ENCODE results near the gene SLC22A23.

The SLC22A23 gene

GRCh38 chr6:3451498-3451897 is 5.4 kb downstream of the SLC22A23 start:
- no peak overlapping the region for H3K4me2 ChIP-seq (ENCODE audit: low read depth, low read length)
- TF ChIP-seq EZH2 (optimal IDR thresholded peaks at IDR 0.05; ENCODE audit: low read depth, low read length) (no peak), EZH2phosphoT487 (IDR thresholded peaks at IDR 0.05; ENCODE audit: low read length) (no peak), CTCF (IDR thresholded peaks at IDR 0.05; ENCODE audit: low read length) (no peak)
- DNase-seq = no peak

GRCh38 chr6:3450888-3451287 is 6.0 kb downstream of the SLC22A23 start:
- peaks cover 5% of the 10 kb centered on the region; the same call in 1 of the 2 replicates for H3K4me1 ChIP-seq (ENCODE audit: low read length)
- no peaks in the 10 kb centered on the region for H3K79me2 ChIP-seq (ENCODE audit: low read length)
- H3K9ac ChIP-seq (ENCODE audit: low read length) = no peak overlapping the region
- peaks cover 5% of the 10 kb centered on the region; the same call in 1 of the 2 replicates for H3K27me3 ChIP-seq (replicated peaks; ENCODE audit: insufficient read depth, low read length)
- no peak overlapping the region for H3K27ac ChIP-seq (ENCODE audit: low read length)
- H3K36me3 ChIP-seq (replicated peaks; ENCODE audit: insufficient read depth, low read length) = no peaks in the 10 kb centered on the region
- H2AFZ ChIP-seq (ENCODE audit: low read length) = no peak overlapping the region
- no peaks in the 10 kb centered on the region for H4K20me1 ChIP-seq (ENCODE audit: insufficient read depth, low read length)
- no peak for DNase-seq
- H3F3A ChIP-seq (ENCODE audit: insufficient read depth, low read length) = no peaks in the 10 kb centered on the region
- H3K4me2 ChIP-seq (ENCODE audit: low read depth, low read length) = no peak overlapping the region
- H3K4me3 ChIP-seq (ENCODE audit: low read length) = no peak overlapping the region
- H3K9me2 ChIP-seq (replicated peaks; ENCODE audit: insufficient read depth, low read length) = no peaks in the 10 kb centered on the region
- no peak for TF ChIP-seq EZH2 (optimal IDR thresholded peaks at IDR 0.05; ENCODE audit: low read depth, low read length)
- no peak for TF ChIP-seq CTCF (IDR thresholded peaks at IDR 0.05; ENCODE audit: low read length)
- TF ChIP-seq EZH2phosphoT487 (IDR thresholded peaks at IDR 0.05; ENCODE audit: low read length) = no peak
- H3K9me3 ChIP-seq (replicated peaks; ENCODE audit: insufficient read depth, low read length) = no peaks in the 10 kb centered on the region

More at GRCh38 chr6:3451498-3451897, 5.4 kb downstream of the SLC22A23 start:
- H3K27ac ChIP-seq (ENCODE audit: low read length) = no peak overlapping the region
- no peaks in the 10 kb centered on the region for H3K9me2 ChIP-seq (replicated peaks; ENCODE audit: insufficient read depth, low read length)
- H3F3A ChIP-seq (ENCODE audit: insufficient read depth, low read length) = no peaks in the 10 kb centered on the region
- no peak overlapping the region for H2AFZ ChIP-seq (ENCODE audit: low read length)
- H3K4me1 ChIP-seq (ENCODE audit: low read length) = peaks cover 5% of the 10 kb centered on the region; the same call in 1 of the 2 replicates
- H3K36me3 ChIP-seq (replicated peaks; ENCODE audit: insufficient read depth, low read length) = no peaks in the 10 kb centered on the region
- no peak overlapping the region for H3K9ac ChIP-seq (ENCODE audit: low read length)
- no peaks in the 10 kb centered on the region for H3K79me2 ChIP-seq (ENCODE audit: low read length)
- H4K20me1 ChIP-seq (ENCODE audit: insufficient read depth, low read length) = no peaks in the 10 kb centered on the region
- no peak overlapping the region for H3K4me3 ChIP-seq (ENCODE audit: low read length)
- no peaks in the 10 kb centered on the region for H3K9me3 ChIP-seq (replicated peaks; ENCODE audit: insufficient read depth, low read length)
- peaks cover 5% of the 10 kb centered on the region; the same call in 1 of the 2 replicates for H3K27me3 ChIP-seq (replicated peaks; ENCODE audit: insufficient read depth, low read length)

- Histone ChIP-seq H3K27me3 (replicated peaks; ENCODE audit: insufficient read depth, low read length) (no peaks in the 10 kb centered on the region), H3K79me2 (ENCODE audit: low read length) (no peaks in the 10 kb centered on the region), H3K4me1 (ENCODE audit: low read length) (no peaks in the 10 kb centered on the region), H3K9ac (ENCODE audit: low read length) (no peak overlapping the region), H3K27ac (ENCODE audit: low read length) (no peak overlapping the region), H4K20me1 (ENCODE audit: insufficient read depth, low read length) (no peaks in the 10 kb centered on the region), H3K4me2 (ENCODE audit: low read depth, low read length) (no peak overlapping the region), H3K9me3 (replicated peaks; ENCODE audit: insufficient read depth, low read length) (no peaks in the 10 kb centered on the region), H2AFZ (ENCODE audit: low read length) (no peak overlapping the region), H3K36me3 (replicated peaks; ENCODE audit: insufficient read depth, low read length) (no peaks in the 10 kb centered on the region), H3F3A (ENCODE audit: insufficient read depth, low read length) (no peaks in the 10 kb centered on the region), H3K4me3 (ENCODE audit: low read length) (no peak overlapping the region), H3K9me2 (replicated peaks; ENCODE audit: insufficient read depth, low read length) (no peaks in the 10 kb centered on the region)
- no peak for TF ChIP-seq EZH2phosphoT487 (IDR thresholded peaks at IDR 0.05; ENCODE audit: low read length)
- no peak for TF ChIP-seq EZH2 (optimal IDR thresholded peaks at IDR 0.05; ENCODE audit: low read depth, low read length)
- TF ChIP-seq CTCF (IDR thresholded peaks at IDR 0.05; ENCODE audit: low read length) = no peak
- peak; percentile 26 for DNase-seq
These were observed 7.0 kb downstream of the SLC22A23 start for GRCh38 chr6:3449750-3450305.

Measured in MM.1S (cell line).